Fibroblast of gingiva (primary cell): Measurements from ENCODE around the gene PTPRD.

Experiments used
- DNase-seq: peaks from one replicate; pipeline ENCODE4 v3.0.0-alpha.2; 2011; ENCODE audit warnings: low read depth

PTPRD gene

GRCh38 chr9:8388132-8388531 is 2224.7 kb downstream of the PTPRD start:
- no peak for DNase-seq

- peak; percentile 78 for DNase-seq
Observed at GRCh38 chr9:8384091-8384490, 2228.7 kb downstream of the PTPRD start.

- DNase-seq = no peak
Observed at GRCh38 chr9:8382777-8383527, 2229.8 kb downstream of the PTPRD start.

DNA sequence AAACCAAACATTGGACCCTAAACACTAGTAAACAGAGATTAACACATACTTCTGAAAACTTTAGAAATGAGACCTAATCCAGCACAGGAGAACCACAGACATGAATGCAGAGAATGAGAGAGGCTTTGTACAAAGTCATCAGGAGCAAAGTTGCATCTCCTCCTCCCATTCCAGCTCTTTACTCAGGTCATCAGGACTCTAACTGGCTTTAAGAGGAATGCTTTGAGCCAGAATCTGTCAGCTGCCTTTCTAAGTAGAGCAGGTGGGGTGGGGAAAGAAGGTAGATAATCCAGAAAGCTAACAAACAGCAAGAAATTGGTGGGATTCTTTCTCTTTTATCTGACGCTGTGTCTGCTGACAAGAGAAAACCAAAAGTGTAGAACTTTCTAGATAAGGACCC is 2230.5 kb downstream of the PTPRD start:
- no peak for DNase-seq

DNA sequence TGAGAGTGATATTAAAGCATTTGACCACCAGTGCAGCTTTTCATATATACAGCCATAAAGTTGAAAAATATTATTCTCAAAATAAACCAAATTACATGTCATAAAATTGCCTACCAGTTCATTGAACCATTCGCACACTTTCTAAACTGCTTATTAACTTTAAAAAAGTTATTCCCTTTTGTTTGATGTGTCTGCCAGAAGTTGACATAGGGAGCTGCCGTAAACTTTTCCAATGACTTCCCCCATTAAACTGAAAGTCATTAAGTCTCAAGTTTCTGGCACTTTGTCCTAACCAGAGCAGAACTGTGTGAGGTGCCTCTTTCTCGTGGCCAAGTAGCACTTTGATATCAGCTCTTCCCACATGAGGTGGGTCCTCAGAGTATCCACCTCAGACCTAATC is 2231.2 kb downstream of the PTPRD start:
- no peak for DNase-seq

DNA sequence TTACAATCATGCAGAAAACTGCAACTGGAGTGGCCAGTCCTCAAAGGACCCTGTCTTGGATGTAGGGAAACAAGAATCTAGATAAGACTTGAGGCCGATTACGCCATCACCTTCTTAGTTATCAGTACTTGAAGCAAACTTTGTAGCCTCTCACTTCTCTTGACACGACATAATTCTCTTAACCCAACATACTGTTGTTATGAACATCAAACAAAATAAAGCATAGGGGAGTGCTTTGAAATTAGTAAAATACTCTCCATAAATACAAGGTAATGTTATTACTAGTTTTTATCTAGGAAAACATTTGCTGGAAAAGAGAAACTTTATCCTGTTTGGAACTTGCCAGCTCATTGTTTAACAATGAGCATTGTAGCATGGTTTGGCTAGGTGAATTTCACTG is 2238.3 kb downstream of the PTPRD start:
- no peak for DNase-seq

GRCh38 chr9:8371686-8372085 is 2241.1 kb downstream of the PTPRD start:
- DNase-seq = no peak

- peak; percentile 36 for DNase-seq
Observed at GRCh38 chr9:8366161-8366926, 2246.5 kb downstream of the PTPRD start.

- no peak for DNase-seq
Observed at GRCh38 chr9:8365466-8366160, 2247.2 kb downstream of the PTPRD start.

- DNase-seq = peak; percentile 18
Observed at GRCh38 chr9:8365029-8365428, 2247.8 kb downstream of the PTPRD start.

- no peak for DNase-seq
Observed at GRCh38 chr9:8364026-8364752, 2248.6 kb downstream of the PTPRD start.

DNA sequence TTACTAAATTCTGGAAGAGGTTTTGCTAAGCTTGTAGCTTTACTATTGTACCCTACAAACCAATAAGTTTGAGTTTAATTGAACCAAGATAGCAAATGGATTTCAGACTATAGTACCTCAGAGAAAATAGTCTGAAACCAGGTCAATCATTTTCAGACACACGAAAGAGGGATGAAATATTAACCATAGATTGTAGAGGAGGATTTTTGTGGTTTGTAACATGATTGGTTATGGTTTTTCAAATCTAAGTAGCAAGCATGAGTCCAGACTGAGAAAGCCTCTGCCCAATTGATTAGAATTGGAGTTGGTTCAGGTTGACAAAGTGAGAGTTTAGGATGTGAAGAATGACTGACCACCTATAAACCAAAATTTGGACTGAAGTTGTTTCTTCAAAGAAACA is 2250.6 kb downstream of the PTPRD start:
- DNase-seq = no peak

DNA sequence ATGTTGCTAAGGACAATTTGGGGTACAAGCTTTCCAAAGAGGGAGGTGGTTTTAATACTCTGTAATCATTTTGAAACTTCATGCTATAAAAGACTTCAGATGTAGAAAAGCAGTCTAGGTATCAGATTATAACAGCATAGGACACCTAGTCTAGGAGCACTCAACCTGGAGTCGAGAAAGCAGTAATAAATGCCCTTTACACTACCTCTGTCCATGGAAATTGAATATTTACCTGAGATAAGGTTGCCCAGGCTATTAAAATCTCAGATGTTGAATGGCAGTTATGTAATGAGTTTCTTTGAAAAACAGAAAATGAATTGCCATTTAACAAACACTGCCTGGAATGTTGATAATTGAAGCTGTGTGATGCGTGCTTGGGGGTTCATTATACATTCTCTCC is 2251.4 kb downstream of the PTPRD start:
- no peak for DNase-seq

GRCh38 chr9:8356406-8356805 is 2256.4 kb downstream of the PTPRD start:
- no peak for DNase-seq

DNA sequence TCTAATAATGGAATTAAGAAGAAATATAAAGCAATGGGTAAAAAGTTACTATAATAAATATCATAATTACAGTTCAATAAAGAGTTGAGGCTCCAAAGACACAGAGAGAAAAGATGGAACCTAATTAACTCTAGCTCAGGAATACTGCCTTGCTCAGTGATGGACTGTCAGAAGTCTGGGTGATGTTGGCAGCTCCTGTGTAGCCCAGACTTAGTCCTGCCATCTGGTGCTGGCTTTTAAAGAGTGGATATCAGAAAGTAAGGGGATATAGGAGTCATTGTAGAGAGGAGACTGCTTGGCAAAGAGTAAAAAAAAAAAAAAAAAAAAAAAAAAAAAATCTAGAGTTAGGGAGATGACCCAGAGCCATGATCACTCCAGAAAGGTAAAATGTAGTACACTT is 2261.4 kb downstream of the PTPRD start:
- no peak for DNase-seq

- no peak for DNase-seq
Observed at GRCh38 chr9:8349901-8350300, 2262.9 kb downstream of the PTPRD start.

GRCh38 chr9:8349376-8349775 is 2263.4 kb downstream of the PTPRD start:
- DNase-seq = no peak

- no peak for DNase-seq
Observed at GRCh38 chr9:8348756-8349155, 2264.0 kb downstream of the PTPRD start.

- no peak for DNase-seq
Observed at GRCh38 chr9:8346296-8346695, 2266.5 kb downstream of the PTPRD start.

- DNase-seq = no peak
Observed at GRCh38 chr9:8338767-8339510, 2273.9 kb downstream of the PTPRD start.
